ENCODE results near the gene LIMK2. TPM values are rescaled to one million over a fixed set of nuclear protein-coding genes. Genes with fewer than 3 reads are reported as not detected.

Gene LIMK2
- polyA plus RNA-seq, 1 donor from 2014 or later: 44.2 TPM

GRCh38 chr22:31302537-31302936, 90.4 kb downstream of the LIMK2 start:
- Histone ChIP-seq H3K9ac (ENCODE audit: low read length) (no peak overlapping the region), H3F3A (ENCODE audit: insufficient read depth, low read length, poor library complexity, severe bottlenecking) (no peaks in the 10 kb centered on the region), H3K4me3 (ENCODE audit: low read length) (no peak overlapping the region), H3K79me2 (replicated peaks; ENCODE audit: insufficient read depth, low read length) (no peaks in the 10 kb centered on the region), H3K9me3 (ENCODE audit: low read length) (no peaks in the 10 kb centered on the region), H2AFZ (ENCODE audit: low read depth, low read length) (no peak overlapping the region), H4K20me1 (ENCODE audit: insufficient read depth) (no peaks in the 10 kb centered on the region), H3K9me2 (ENCODE audit: insufficient read depth, low read length) (no peaks in the 10 kb centered on the region), H3K36me3 (ENCODE audit: insufficient read depth, low read length) (no peaks in the 10 kb centered on the region), H3K4me2 (ENCODE audit: low read length) (no peak overlapping the region), H3K27ac (ENCODE audit: low read length) (peak overlapping the region; percentile 29), H3K27me3 (ENCODE audit: insufficient read depth, low read depth, low read length) (no peaks in the 10 kb centered on the region)
- TF ChIP-seq TAF1 (IDR thresholded peaks at IDR 0.05; ENCODE audit: low read depth): no peak
- no peak for TF ChIP-seq POLR2AphosphoS5 (IDR thresholded peaks at IDR 0.05)
- TF ChIP-seq SMC3 (conservative IDR thresholded peaks at IDR 0.05; ENCODE audit: poor library complexity): no peak
- TF ChIP-seq EP300 (conservative IDR thresholded peaks at IDR 0.05; ENCODE audit: poor library complexity, severe bottlenecking): no peak
- no peak for TF ChIP-seq EZH2 (IDR thresholded peaks at IDR 0.05; ENCODE audit: borderline replicate concordance, insufficient read depth, low read length, poor library complexity, severe bottlenecking)
- no peak for TF ChIP-seq MXI1 (conservative IDR thresholded peaks at IDR 0.05; ENCODE audit: poor library complexity, severe bottlenecking)
- no peak for TF ChIP-seq RAD21 (conservative IDR thresholded peaks at IDR 0.05)
- no peak for TF ChIP-seq REST (IDR thresholded peaks at IDR 0.05; ENCODE audit: borderline replicate concordance)
- TF ChIP-seq CTCF (IDR thresholded peaks at IDR 0.05; ENCODE audit: poor library complexity, severe bottlenecking): no peak

GRCh38 chr22:31305194-31305593, 93.1 kb downstream of the LIMK2 start:
- H3K9me2 ChIP-seq (ENCODE audit: insufficient read depth, low read length): no peaks in the 10 kb centered on the region
- no peak overlapping the region for H2AFZ ChIP-seq (ENCODE audit: low read depth, low read length)
- H3K27ac ChIP-seq (ENCODE audit: low read length): no peak overlapping the region
- no peaks in the 10 kb centered on the region for H3K27me3 ChIP-seq (ENCODE audit: insufficient read depth, low read depth, low read length)
- no peaks in the 10 kb centered on the region for H3K36me3 ChIP-seq (ENCODE audit: insufficient read depth, low read length)
- H3K4me2 ChIP-seq (ENCODE audit: low read length): no peak overlapping the region
- no peak overlapping the region for H3K9ac ChIP-seq (ENCODE audit: low read length)
- H3F3A ChIP-seq (ENCODE audit: insufficient read depth, low read length, poor library complexity, severe bottlenecking): no peaks in the 10 kb centered on the region
- no peaks in the 10 kb centered on the region for H3K79me2 ChIP-seq (replicated peaks; ENCODE audit: insufficient read depth, low read length)
- no peaks in the 10 kb centered on the region for H3K9me3 ChIP-seq (ENCODE audit: low read length)
- H3K4me3 ChIP-seq (ENCODE audit: low read length): no peak overlapping the region
- TF ChIP-seq RAD21 (conservative IDR thresholded peaks at IDR 0.05) (no peak), SMC3 (conservative IDR thresholded peaks at IDR 0.05; ENCODE audit: poor library complexity) (no peak), EZH2 (IDR thresholded peaks at IDR 0.05; ENCODE audit: borderline replicate concordance, insufficient read depth, low read length, poor library complexity, severe bottlenecking) (no peak), MXI1 (conservative IDR thresholded peaks at IDR 0.05; ENCODE audit: poor library complexity, severe bottlenecking) (no peak), EP300 (conservative IDR thresholded peaks at IDR 0.05; ENCODE audit: poor library complexity, severe bottlenecking) (no peak), POLR2AphosphoS5 (IDR thresholded peaks at IDR 0.05) (no peak), TAF1 (IDR thresholded peaks at IDR 0.05; ENCODE audit: low read depth) (no peak), CTCF (IDR thresholded peaks at IDR 0.05; ENCODE audit: poor library complexity, severe bottlenecking) (no peak), REST (IDR thresholded peaks at IDR 0.05; ENCODE audit: borderline replicate concordance) (no peak)
- H4K20me1 ChIP-seq (ENCODE audit: insufficient read depth): no peaks in the 10 kb centered on the region

Data from neural cell (in vitro differentiated cells).